Measurements from ENCODE around the gene SOX14. TPM values are rescaled to one million over a fixed set of nuclear protein-coding genes. Genes with fewer than 3 reads are reported as not detected.

SOX14 gene
- total RNA-seq, 1 experiment from 2014 or later, result not detected

DNA sequence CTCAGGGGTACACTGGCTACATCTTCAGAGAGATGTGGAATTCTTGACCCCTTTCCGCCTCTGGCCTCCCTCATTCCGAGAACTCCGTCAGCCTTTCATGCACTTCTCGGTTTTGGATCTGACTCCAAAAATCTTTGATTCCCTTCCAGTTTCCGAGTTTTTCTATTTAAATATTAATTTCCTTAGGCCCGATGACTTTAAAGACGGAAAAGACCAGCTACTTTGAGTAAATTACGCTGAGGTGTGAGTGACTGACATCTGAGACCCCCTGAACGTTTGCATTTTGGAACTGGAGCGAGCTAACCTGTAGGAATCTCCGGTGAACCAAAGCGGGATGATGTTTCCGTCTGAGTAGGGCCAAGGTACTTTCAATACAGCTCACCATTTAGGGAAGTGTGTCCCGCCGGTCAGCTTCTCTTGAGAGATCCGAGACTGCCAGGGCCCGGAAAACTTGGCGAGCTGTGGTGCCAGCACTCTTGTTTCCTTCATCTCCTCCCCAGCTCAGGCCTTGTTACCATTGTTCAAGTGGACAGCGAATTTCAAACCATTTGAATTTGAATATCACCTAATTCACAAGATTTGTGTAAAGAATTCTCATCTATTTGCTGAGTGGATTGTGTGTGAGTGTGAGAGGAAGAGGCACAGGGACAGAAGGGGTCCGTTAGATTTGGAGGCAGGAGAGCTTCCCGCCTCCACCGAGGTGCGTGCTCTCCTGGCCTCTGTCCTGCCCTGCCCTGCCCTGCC is 5.4 kb downstream of the SOX14 start:
- H3K4me1 ChIP-seq (ENCODE audit: insufficient read depth, low read length), result no peaks in the 10 kb centered on the region
- H3K27me3 ChIP-seq (ENCODE audit: low read length), result peaks cover 59% of the 10 kb centered on the region
- H3K9ac ChIP-seq (ENCODE audit: low read length), result no peak overlapping the region
- no peak overlapping the region for H3K4me2 ChIP-seq (ENCODE audit: low read length)
- ChIA-PET POLR2A (ENCODE audit: unreplicated experiment) (no interaction called here), CTCF (no interaction called here)
- no peak overlapping the region for H3K4me3 ChIP-seq (ENCODE audit: low read length)
- ATAC-seq, result no peak
- H3K9me3 ChIP-seq (ENCODE audit: low read length), result no peaks in the 10 kb centered on the region
- no peaks in the 10 kb centered on the region for H3K36me3 ChIP-seq (ENCODE audit: low read depth, low read length)
- H3F3A ChIP-seq (ENCODE audit: low read length, unreplicated experiment), result no peaks in the 10 kb centered on the region
- no peaks in the 10 kb centered on the region for H3K79me2 ChIP-seq (ENCODE audit: low read length)
- no peak for DNase-seq
- intact Hi-C loops (cut with micrococcal nuclease), result no loop called here
- no peaks in the 10 kb centered on the region for H3K9me2 ChIP-seq (replicated peaks; ENCODE audit: low read length)
- no peaks in the 10 kb centered on the region for H4K20me1 ChIP-seq (ENCODE audit: low read length)
- BruUV-seq (replicated peaks), result no TSS peak
- H3K27ac ChIP-seq (ENCODE audit: low read length), result no peak overlapping the region
- TF ChIP-seq EZH2 (IDR thresholded peaks at IDR 0.05; ENCODE audit: low read length, unreplicated experiment) (no peak), EZH2phosphoT487 (IDR thresholded peaks at IDR 0.05; ENCODE audit: borderline replicate concordance, low read length) (no peak)
- TF ChIP-seq, protein P1, sequence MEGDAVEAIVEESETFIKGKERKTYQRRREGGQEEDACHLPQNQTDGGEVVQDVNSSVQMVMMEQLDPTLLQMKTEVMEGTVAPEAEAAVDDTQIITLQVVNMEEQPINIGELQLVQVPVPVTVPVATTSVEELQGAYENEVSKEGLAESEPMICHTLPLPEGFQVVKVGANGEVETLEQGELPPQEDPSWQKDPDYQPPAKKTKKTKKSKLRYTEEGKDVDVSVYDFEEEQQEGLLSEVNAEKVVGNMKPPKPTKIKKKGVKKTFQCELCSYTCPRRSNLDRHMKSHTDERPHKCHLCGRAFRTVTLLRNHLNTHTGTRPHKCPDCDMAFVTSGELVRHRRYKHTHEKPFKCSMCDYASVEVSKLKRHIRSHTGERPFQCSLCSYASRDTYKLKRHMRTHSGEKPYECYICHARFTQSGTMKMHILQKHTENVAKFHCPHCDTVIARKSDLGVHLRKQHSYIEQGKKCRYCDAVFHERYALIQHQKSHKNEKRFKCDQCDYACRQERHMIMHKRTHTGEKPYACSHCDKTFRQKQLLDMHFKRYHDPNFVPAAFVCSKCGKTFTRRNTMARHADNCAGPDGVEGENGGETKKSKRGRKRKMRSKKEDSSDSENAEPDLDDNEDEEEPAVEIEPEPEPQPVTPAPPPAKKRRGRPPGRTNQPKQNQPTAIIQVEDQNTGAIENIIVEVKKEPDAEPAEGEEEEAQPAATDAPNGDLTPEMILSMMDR (conservative IDR thresholded peaks at IDR 0.05; ENCODE audit: low read depth, low read length), result no peak
- H2AFZ ChIP-seq (ENCODE audit: low read length), result no peak overlapping the region

DNA sequence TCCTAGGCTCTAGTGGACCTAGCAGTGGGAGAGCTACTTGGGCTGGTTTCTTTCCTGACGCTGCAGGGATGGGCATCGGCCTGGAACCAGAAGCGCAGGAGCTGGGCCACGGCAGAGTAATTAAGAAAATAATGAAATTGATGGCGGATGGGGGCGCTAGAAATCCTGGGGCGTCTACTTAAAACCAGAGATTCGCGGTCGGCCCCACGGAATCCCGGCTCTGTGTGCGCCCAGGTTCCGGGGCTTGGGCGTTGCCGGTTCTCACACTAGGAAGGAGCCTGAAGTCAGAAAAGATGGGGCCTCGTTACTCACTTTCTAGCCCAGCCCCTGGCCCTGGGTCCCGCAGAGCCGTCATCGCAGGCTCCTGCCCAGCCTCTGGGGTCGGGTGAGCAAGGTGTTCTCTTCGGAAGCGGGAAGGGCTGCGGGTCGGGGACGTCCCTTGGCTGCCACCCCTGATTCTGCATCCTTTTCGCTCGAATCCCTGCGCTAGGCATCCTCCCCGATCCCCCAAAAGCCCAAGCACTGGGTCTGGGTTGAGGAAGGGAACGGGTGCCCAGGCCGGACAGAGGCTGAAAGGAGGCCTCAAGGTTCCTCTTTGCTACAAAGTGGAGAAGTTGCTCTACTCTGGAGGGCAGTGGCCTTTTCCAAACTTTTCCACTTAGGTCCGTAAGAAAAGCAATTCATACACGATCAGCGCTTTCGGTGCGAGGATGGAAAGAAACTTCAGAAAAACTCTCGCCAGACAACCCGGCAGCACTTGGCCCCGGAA is 6.1 kb downstream of the SOX14 start:
- H3K4me1 ChIP-seq (ENCODE audit: insufficient read depth, low read length), result no peaks in the 10 kb centered on the region
- H3K27ac ChIP-seq (ENCODE audit: low read length), result no peak overlapping the region
- no peaks in the 10 kb centered on the region for H4K20me1 ChIP-seq (ENCODE audit: low read length)
- H2AFZ ChIP-seq (ENCODE audit: low read length), result no peak overlapping the region
- H3K9me2 ChIP-seq (replicated peaks; ENCODE audit: low read length), result no peaks in the 10 kb centered on the region
- ChIA-PET CTCF (no interaction called here), POLR2A (ENCODE audit: unreplicated experiment) (no interaction called here)
- ATAC-seq (no peak), DNase-seq (no peak)
- H3K9ac ChIP-seq (ENCODE audit: low read length), result no peak overlapping the region
- H3K36me3 ChIP-seq (ENCODE audit: low read depth, low read length), result no peaks in the 10 kb centered on the region
- intact Hi-C loops (cut with micrococcal nuclease), result no loop called here
- H3K4me3 ChIP-seq (ENCODE audit: low read length), result no peak overlapping the region
- no TSS peak for BruUV-seq (replicated peaks)
- peaks cover 52% of the 10 kb centered on the region for H3K27me3 ChIP-seq (ENCODE audit: low read length)
- H3K4me2 ChIP-seq (ENCODE audit: low read length), result no peak overlapping the region
- no peaks in the 10 kb centered on the region for H3K79me2 ChIP-seq (ENCODE audit: low read length)
- H3K9me3 ChIP-seq (ENCODE audit: low read length), result no peaks in the 10 kb centered on the region
- H3F3A ChIP-seq (ENCODE audit: low read length, unreplicated experiment), result no peaks in the 10 kb centered on the region
- TF ChIP-seq, protein P1 (conservative IDR thresholded peaks at IDR 0.05; ENCODE audit: low read depth, low read length), result no peak
- no peak for TF ChIP-seq EZH2 (IDR thresholded peaks at IDR 0.05; ENCODE audit: low read length, unreplicated experiment)
- TF ChIP-seq EZH2phosphoT487 (IDR thresholded peaks at IDR 0.05; ENCODE audit: borderline replicate concordance, low read length), result no peak

All from PC-3 (cell line).